Mammary epithelial cell (primary cell): Measurements from ENCODE around the gene MPHOSPH9.

Experiments
- CTCF ChIP-seq, 2 donors: IDR thresholded peaks in 1 of 2; conservative IDR thresholded peaks in 1 of 2; 2 replicates each; pipeline ENCODE4 v1.5.1; 2011 to 2012; ENCODE audit warnings: inconsistent platforms in 2 of 2, low read length in 2 of 2, mild to moderate bottlenecking in 2 of 2, control low read depth in 1 of 2, low read depth in 1 of 2; ENCODE audit not compliant: insufficient read depth in 1 of 2; ENCODE audit errors: extremely low read depth in 1 of 2
- EZH2 ChIP-seq: IDR thresholded peaks from 2 replicates; pipeline ENCODE4 v1.6.1; 2012; ENCODE audit warnings: low read length, inconsistent platforms, borderline replicate concordance

GRCh38 chr12:123143736-123144461 lies 89.0 kb downstream of the MPHOSPH9 start:
- TF ChIP-seq CTCF (conservative IDR thresholded peaks at IDR 0.05 in 1 of 2, IDR thresholded peaks at IDR 0.05 in 1 of 2; ENCODE audit: extremely low read depth in 1 of 2, insufficient read depth in 1 of 2, low read depth in 1 of 2, low read length in 2 of 2) (no peak), EZH2 (no peak)
